Right atrium auricular region (tissue), 2 donors: ENCODE results near the gene GTPBP4. TPM values are rescaled to one million over a fixed set of nuclear protein-coding genes. Genes with fewer than 3 reads are reported as not detected.

Source experiments
- DNase-seq: peaks from one replicate; pipeline ENCODE4 v3.0.0-alpha.2; 2019; ENCODE audit warnings: low spot score
- H3K27ac ChIP-seq, 2 donors: fragments of 200-600 bp; sonication (generic); 1 replicate in 1 of 2; 2 replicates in 1 of 2; pipeline ENCODE4 v1.5.1; 2016 to 2019
- H3K27me3 ChIP-seq, 2 donors: fragments of 200-600 bp; sonication (generic); one replicate each; pipeline versions ENCODE4 v1.5.1 to v1.6.0; 2017 to 2019
- H3K36me3 ChIP-seq: fragments of 200-600 bp; sonication (generic); one replicate; pipeline ENCODE4 v1.5.1; 2016
- H3K4me1 ChIP-seq, 2 donors: fragments of 200-600 bp; sonication (generic); one replicate each; pipeline versions ENCODE4 v1.5.1 to v1.6.0; 2017 to 2019
- H3K4me3 ChIP-seq, 2 donors: fragments of 200-600 bp; sonication (generic); 1 replicate in 1 of 2; 2 replicates in 1 of 2; pipeline ENCODE4 v1.5.1; 2017 to 2019; ENCODE audit warnings: mild to moderate bottlenecking in 1 of 2, moderate library complexity in 1 of 2
- H3K9me3 ChIP-seq, 2 donors: fragments of 200-600 bp; sonication (generic); one replicate each; pipeline ENCODE4 v1.5.1; 2019
- CTCF ChIP-seq, 2 donors: fragments of 200-600 bp; sonication (generic); IDR thresholded peaks; one replicate each; pipeline ENCODE4 v1.5.1; 2019; ENCODE audit warnings: antibody characterized with exemption in 2 of 2
- total RNA-seq, 2 donors: library from RNA; depleted of rRNA; stranded (reverse); fragments of >200 nt; gene quantifications; one replicate each; pipeline ENCODE4 v1.1.0, GENCODE V29; 2016

Gene GTPBP4
- total RNA-seq, 2 donors from 2014 or later, result 14.4 to 14.6 TPM

DNA sequence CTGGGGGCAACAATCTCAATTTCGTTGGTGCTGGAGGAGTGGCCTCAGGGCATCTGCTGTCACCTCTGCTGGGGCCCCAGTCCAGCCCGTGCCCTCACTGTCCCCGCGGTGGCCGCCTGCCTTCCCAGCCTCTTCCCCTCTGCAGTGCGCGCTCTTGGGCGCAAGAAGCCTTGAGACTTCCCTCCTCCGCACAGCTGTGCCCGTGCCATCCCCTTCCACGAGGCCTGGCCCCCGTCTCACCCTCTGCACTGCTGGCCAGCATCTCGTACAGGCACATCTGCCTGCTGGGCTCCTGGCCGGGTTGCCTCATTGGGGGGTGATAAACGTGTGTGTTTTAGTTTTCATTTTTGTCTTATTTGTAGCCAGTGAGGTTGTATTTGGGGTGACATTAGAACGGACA lies 23.5 kb downstream of the GTPBP4 start:
- no peak for TF ChIP-seq CTCF (IDR thresholded peaks at IDR 0.05)
- H3K4me1 ChIP-seq, result no peaks in the 10 kb centered on the region
- peak; percentile 0 for DNase-seq
- H3K27me3 ChIP-seq, result no peaks in the 10 kb centered on the region
- no peak overlapping the region for H3K4me3 ChIP-seq
- H3K9me3 ChIP-seq, result no peaks in the 10 kb centered on the region
- no peak overlapping the region for H3K27ac ChIP-seq
- H3K36me3 ChIP-seq, result peaks cover 94% of the 10 kb centered on the region

GRCh38 chr10:1015688-1016087 lies 27.5 kb downstream of the GTPBP4 start:
- TF ChIP-seq CTCF (IDR thresholded peaks at IDR 0.05), result no peak
- DNase-seq, result no peak

DNA sequence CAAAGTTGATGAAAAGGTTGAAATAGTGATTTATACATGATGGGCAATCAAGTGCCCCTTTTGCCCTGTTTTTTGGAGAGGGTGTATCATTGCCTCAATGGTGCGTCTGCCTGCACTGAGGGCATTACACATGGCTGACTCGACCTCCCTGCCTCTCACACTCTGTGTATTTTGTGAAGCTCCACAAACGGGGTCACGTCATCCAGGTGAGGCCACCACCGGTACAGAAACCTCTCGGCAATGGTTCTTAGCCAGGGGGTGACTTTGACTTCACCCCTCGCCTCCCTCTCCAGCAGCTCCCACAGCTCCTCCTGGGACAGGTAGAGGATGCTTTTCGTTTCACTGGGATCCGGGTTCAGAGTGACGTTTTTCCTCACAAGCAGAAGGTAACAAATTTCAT lies 31.1 kb downstream of the GTPBP4 start:
- no peaks in the 10 kb centered on the region for H3K9me3 ChIP-seq
- H3K27me3 ChIP-seq, result no peaks in the 10 kb centered on the region
- no peak overlapping the region for H3K4me3 ChIP-seq
- peak; percentile 42 for DNase-seq
- H3K27ac ChIP-seq, result no peak overlapping the region
- TF ChIP-seq CTCF (IDR thresholded peaks at IDR 0.05), result no peak
- H3K36me3 ChIP-seq, result peaks cover 35% of the 10 kb centered on the region
- H3K4me1 ChIP-seq, result no peaks in the 10 kb centered on the region

More at GRCh38 chr10:1015688-1016087, 27.5 kb downstream of the GTPBP4 start:
- Histone ChIP-seq H3K4me3 (no peak overlapping the region), H3K9me3 (no peaks in the 10 kb centered on the region), H3K27ac (no peak overlapping the region), H3K27me3 (no peaks in the 10 kb centered on the region), H3K4me1 (no peaks in the 10 kb centered on the region), H3K36me3 (peaks cover 72% of the 10 kb centered on the region)

DNA sequence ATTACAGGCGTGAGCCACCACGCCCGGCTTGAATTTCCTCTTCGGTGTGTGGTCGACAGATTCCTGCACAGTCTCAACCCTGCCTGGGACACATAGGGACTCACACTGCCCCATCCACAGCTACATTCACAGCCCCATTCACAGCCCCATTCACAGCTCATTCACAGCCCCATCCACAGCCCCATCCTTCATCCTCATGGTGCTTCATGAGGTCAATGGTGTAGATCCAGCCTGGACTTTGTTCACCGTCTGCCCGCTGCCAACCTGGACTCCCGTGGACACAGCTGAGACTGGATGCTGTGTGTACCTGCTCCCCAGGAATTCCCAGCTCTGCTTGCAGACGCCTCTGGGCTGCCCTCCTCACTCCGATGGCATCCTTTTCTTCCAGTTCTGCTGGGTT lies 32.2 kb downstream of the GTPBP4 start:
- peaks cover 28% of the 10 kb centered on the region for H3K36me3 ChIP-seq
- no peak overlapping the region for H3K4me3 ChIP-seq
- H3K9me3 ChIP-seq, result no peaks in the 10 kb centered on the region
- no peaks in the 10 kb centered on the region for H3K27me3 ChIP-seq
- no peak overlapping the region for H3K27ac ChIP-seq
- peak; percentile 34 for DNase-seq
- TF ChIP-seq CTCF (IDR thresholded peaks at IDR 0.05), result no peak
- H3K4me1 ChIP-seq, result no peaks in the 10 kb centered on the region

DNA sequence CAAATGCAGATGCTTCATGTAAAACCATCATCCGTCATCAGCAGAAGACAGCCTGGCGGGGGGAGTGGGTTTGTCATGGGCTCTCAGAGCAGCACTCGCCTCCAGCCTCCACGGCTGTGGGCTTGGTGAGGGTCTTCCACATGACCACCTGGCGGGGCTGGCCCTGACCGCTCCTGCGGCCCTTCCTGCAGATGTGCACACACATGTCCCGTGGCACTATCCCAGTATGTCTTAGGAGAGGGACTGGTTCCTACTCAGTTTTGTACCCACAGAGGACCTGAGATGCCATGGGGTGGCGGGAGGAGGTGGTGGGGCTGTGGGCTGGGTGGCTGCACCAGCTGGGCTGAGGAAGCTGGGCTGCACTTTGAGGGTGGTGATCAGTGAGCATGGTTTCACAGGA lies 32.7 kb downstream of the GTPBP4 start:
- TF ChIP-seq CTCF (IDR thresholded peaks at IDR 0.05), result no peak
- DNase-seq, result no peak
- H3K4me1 ChIP-seq, result no peaks in the 10 kb centered on the region
- H3K9me3 ChIP-seq, result no peaks in the 10 kb centered on the region
- no peak overlapping the region for H3K4me3 ChIP-seq
- no peaks in the 10 kb centered on the region for H3K27me3 ChIP-seq
- H3K27ac ChIP-seq, result no peak overlapping the region
- H3K36me3 ChIP-seq, result peaks cover 23% of the 10 kb centered on the region

GRCh38 chr10:1022413-1022812 lies 34.2 kb downstream of the GTPBP4 start:
- H3K27me3 ChIP-seq, result no peaks in the 10 kb centered on the region
- H3K9me3 ChIP-seq, result no peaks in the 10 kb centered on the region
- no peak for DNase-seq
- H3K36me3 ChIP-seq, result peaks cover 9% of the 10 kb centered on the region
- no peaks in the 10 kb centered on the region for H3K4me1 ChIP-seq
- H3K4me3 ChIP-seq, result peak overlapping the region; percentile 12 to 36
- peak overlapping the region; percentile 57 to 66 for H3K27ac ChIP-seq
- TF ChIP-seq CTCF (IDR thresholded peaks at IDR 0.05), result peak in 1 of 2 donors; percentile 37
